ENCODE results near the gene ZNF599. TPM values are rescaled to one million over a fixed set of nuclear protein-coding genes. Genes with fewer than 3 reads are reported as not detected.

The ZNF599 gene
- total RNA-seq, 1 donor from 2014 or later, result 10.1 TPM

DNA sequence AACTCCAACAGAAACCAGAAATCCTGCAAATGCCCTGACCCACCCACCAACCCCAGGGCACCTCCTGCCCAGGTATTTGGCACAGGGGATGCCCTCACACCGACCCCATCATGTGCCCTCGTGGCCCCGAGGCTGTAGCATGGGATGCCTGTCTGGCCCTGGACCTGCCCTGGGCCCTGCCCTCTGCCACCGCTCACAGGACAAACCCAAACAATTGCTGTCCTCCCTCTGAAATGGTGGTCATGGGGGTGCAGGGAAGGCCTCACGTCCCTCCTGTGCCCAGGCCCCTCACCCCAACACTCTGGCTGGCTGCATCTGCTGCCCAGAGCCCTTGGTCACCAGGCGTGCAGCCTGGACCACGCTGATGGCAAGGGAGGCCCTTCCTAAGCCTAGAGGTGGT is 41.1 kb downstream of the ZNF599 start:
- Mint-ChIP-seq H3K9me3 (no peaks in the 10 kb centered on the region), H3K4me3 (peak overlapping the region; percentile 69), H3K27me3 (ENCODE audit: low read depth) (peaks cover 7% of the 10 kb centered on the region), H3K36me3 (ENCODE audit: low read depth) (peaks cover 11% of the 10 kb centered on the region), H3K27ac (ENCODE audit: unreplicated experiment) (peak overlapping the region; percentile 54), H3K4me1 (peaks cover 22% of the 10 kb centered on the region)
- no peak for DNase-seq (ENCODE audit: low read depth, low spot score)
- TF ChIP-seq, protein P1, sequence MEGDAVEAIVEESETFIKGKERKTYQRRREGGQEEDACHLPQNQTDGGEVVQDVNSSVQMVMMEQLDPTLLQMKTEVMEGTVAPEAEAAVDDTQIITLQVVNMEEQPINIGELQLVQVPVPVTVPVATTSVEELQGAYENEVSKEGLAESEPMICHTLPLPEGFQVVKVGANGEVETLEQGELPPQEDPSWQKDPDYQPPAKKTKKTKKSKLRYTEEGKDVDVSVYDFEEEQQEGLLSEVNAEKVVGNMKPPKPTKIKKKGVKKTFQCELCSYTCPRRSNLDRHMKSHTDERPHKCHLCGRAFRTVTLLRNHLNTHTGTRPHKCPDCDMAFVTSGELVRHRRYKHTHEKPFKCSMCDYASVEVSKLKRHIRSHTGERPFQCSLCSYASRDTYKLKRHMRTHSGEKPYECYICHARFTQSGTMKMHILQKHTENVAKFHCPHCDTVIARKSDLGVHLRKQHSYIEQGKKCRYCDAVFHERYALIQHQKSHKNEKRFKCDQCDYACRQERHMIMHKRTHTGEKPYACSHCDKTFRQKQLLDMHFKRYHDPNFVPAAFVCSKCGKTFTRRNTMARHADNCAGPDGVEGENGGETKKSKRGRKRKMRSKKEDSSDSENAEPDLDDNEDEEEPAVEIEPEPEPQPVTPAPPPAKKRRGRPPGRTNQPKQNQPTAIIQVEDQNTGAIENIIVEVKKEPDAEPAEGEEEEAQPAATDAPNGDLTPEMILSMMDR (conservative IDR thresholded peaks at IDR 0.05), result no peak

DNA sequence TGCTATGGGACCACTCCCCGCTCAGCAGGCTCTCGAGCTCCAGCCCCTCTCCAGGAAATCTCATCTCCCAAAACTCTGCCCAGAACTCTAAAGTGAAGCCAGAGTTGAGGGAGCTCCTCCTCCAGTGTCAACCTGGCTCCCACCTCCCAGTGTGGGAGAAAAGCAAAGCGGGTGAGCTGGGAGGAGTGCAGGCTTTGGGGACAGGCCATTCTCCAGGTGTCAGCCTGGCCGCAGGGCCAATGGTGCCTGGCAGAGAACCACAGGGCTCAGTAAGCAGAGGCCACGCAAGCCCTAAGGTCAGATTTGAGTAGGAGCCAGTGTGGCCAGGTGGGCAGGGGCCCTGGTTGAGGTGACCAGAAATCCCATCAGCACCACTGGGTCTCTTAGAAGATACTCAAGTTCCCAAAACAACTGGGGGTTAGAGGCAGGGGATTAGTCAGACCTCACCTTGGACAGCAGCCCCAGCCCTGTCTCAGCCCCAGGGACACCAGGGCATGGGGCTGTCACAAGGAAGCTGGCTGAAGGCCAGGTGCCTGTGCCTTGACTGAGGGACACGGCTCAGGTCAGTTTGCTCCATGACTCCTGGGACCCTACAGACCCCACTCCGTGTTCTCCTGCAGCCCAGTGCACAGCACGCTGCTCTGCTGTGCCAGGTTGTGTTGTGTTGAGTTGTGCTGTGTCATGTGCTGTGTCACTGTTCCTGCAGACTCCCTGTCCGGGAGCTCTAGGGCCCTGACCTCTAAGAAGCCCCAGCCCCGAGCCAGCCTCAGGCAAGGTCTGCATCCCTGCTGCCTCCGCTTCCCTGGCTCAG is 41.8 kb downstream of the ZNF599 start:
- Mint-ChIP-seq H3K36me3 (ENCODE audit: low read depth) (peaks cover 9% of the 10 kb centered on the region), H3K27me3 (ENCODE audit: low read depth) (peaks cover 13% of the 10 kb centered on the region), H3K4me3 (peak overlapping the region; percentile 69), H3K9me3 (no peaks in the 10 kb centered on the region), H3K27ac (ENCODE audit: unreplicated experiment) (no peak overlapping the region), H3K4me1 (peaks cover 22% of the 10 kb centered on the region)
- DNase-seq (ENCODE audit: low read depth, low spot score), result no peak
- TF ChIP-seq, protein P1 (conservative IDR thresholded peaks at IDR 0.05), result no peak

DNA sequence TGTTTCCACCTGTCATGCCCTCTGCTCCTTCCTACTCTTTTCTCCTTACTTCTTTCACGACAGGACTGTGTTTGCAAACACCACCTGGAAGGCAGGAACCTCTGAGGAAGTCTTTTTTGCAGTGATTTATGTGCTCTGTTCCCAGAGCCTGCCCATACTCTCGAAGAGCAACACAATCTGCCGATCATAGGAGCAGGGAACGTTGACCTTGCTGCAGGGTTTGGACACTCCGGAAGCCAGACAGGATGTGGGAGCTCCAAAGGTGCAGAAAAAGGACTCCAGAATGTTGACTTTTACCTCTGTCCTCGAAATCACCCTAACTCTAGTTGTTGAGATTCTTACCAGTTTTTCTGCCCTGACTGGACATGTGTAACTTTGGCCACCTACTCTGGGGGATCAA is 47.6 kb downstream of the ZNF599 start:
- Mint-ChIP-seq H3K36me3 (ENCODE audit: low read depth) (peaks cover 2% of the 10 kb centered on the region), H3K27me3 (ENCODE audit: low read depth) (peaks cover 64% of the 10 kb centered on the region), H3K4me3 (no peak overlapping the region), H3K4me1 (no peaks in the 10 kb centered on the region), H3K9me3 (no peaks in the 10 kb centered on the region), H3K27ac (ENCODE audit: unreplicated experiment) (no peak overlapping the region)
- TF ChIP-seq, protein P1 (conservative IDR thresholded peaks at IDR 0.05), result no peak
- DNase-seq (ENCODE audit: low read depth, low spot score), result no peak

DNA sequence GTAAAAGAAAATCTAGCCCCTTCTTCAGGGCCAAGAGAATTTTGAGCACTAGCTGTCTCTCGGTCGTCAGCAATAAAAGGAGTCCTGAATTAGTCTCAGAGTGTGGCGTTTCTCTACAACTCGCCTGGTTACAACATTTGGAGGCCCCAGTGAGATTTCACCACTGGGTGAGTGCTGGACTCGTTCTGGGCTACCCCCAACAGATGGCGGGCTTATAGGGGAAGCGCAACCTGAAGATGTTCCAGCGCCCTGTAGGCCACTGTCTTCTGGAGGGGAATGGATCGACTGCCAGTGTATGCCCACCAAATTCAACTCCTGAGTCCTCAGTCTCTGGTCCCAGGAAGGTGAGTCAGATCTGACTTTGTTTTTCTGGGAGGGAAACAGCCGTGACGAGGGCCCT is 50.7 kb downstream of the ZNF599 start:
- no peak overlapping the region for H3K27ac Mint-ChIP-seq (ENCODE audit: unreplicated experiment)
- H3K9me3 Mint-ChIP-seq, result peaks cover 8% of the 10 kb centered on the region
- TF ChIP-seq, protein P1 (conservative IDR thresholded peaks at IDR 0.05), result no peak
- peaks cover 79% of the 10 kb centered on the region for H3K27me3 Mint-ChIP-seq (ENCODE audit: low read depth)
- peaks cover 5% of the 10 kb centered on the region for H3K36me3 Mint-ChIP-seq (ENCODE audit: low read depth)
- no peak overlapping the region for H3K4me3 Mint-ChIP-seq
- H3K4me1 Mint-ChIP-seq, result no peaks in the 10 kb centered on the region
- DNase-seq (ENCODE audit: low read depth, low spot score), result no peak

DNA sequence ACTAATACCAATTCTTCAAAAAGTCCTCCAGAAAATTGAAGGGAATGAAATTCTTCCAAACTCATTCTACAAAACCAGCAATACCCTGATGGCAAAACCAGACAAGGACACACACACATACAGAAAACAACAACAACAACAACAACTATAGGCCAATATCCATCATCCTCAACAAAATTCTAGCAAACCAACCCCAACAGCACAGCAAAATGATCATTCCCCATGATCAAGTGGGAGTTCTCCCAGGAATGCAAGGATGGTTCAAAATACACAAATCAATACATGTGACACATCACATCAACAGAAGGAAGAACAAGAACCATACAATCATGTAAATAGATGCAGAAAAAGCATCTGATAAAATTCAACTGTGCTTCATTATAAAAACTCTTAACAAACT is 57.7 kb downstream of the ZNF599 start:
- H3K36me3 Mint-ChIP-seq (ENCODE audit: low read depth), result peaks cover 16% of the 10 kb centered on the region
- TF ChIP-seq, protein P1 (conservative IDR thresholded peaks at IDR 0.05), result no peak
- H3K27me3 Mint-ChIP-seq (ENCODE audit: low read depth), result peaks cover 35% of the 10 kb centered on the region
- no peaks in the 10 kb centered on the region for H3K4me1 Mint-ChIP-seq
- DNase-seq (ENCODE audit: low read depth, low spot score), result no peak
- peaks cover 30% of the 10 kb centered on the region for H3K9me3 Mint-ChIP-seq
- H3K27ac Mint-ChIP-seq (ENCODE audit: unreplicated experiment), result no peak overlapping the region
- no peak overlapping the region for H3K4me3 Mint-ChIP-seq

All from neural crest cell (in vitro differentiated cells).